VCaP (cell line): Measurements from ENCODE around the gene FABP7.

Experiments used
- H3K27ac ChIP-seq: fragments of 450-650 bp; 2 replicates; pipeline ENCODE4 v1.5.1; 2017
- TF ChIP-seq, protein P1 (sequence below): fragments of 450-650 bp; conservative IDR thresholded peaks from 2 replicates; pipeline ENCODE4 v1.5.1; 2017; ENCODE audit warnings: mild to moderate bottlenecking, moderate library complexity

FABP7 gene

GRCh38 chr6:122751326-122751725 is 28.2 kb upstream of the FABP7 start:
- TF ChIP-seq, protein P1, sequence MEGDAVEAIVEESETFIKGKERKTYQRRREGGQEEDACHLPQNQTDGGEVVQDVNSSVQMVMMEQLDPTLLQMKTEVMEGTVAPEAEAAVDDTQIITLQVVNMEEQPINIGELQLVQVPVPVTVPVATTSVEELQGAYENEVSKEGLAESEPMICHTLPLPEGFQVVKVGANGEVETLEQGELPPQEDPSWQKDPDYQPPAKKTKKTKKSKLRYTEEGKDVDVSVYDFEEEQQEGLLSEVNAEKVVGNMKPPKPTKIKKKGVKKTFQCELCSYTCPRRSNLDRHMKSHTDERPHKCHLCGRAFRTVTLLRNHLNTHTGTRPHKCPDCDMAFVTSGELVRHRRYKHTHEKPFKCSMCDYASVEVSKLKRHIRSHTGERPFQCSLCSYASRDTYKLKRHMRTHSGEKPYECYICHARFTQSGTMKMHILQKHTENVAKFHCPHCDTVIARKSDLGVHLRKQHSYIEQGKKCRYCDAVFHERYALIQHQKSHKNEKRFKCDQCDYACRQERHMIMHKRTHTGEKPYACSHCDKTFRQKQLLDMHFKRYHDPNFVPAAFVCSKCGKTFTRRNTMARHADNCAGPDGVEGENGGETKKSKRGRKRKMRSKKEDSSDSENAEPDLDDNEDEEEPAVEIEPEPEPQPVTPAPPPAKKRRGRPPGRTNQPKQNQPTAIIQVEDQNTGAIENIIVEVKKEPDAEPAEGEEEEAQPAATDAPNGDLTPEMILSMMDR: no peak
- H3K27ac ChIP-seq: no peak overlapping the region

GRCh38 chr6:122752459-122752858 is 27.1 kb upstream of the FABP7 start:
- TF ChIP-seq, protein P1: no peak
- H3K27ac ChIP-seq: no peak overlapping the region

DNA sequence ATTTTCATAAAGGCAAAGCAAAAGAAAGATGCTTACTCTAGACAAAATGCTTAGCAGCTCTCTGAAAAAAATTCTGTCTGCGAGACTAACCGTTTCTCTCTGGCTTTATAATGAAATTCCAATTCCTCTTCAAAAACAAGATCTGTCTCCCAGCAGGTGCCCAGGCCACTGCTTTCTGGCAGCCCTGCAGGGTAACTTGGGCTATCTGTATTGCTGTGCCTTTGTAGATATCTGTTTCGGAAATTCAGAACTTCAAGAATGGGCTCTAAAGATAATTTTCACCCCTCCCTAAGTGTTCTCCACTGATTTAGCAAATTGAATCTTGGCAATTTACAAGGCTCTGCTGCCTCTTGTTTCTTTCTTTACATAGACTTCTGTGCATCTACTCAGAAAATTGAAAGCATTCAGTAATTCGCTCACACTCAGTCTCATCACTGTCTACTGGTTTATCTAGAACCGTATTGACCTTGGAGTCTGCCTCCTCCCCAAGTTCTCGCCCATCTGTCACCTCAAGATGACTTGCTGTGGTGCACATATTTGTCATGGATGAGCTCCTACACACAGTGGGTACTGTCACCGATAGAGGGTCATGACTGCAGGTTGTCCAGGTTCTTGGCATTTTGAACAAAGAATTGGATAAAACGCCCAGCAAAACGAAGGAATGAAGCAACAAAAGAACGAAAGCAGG is 26.4 kb upstream of the FABP7 start:
- TF ChIP-seq, protein P1: no peak
- no peak overlapping the region for H3K27ac ChIP-seq

- TF ChIP-seq, protein P1: no peak
- no peak overlapping the region for H3K27ac ChIP-seq
These were observed 25.8 kb upstream of the FABP7 start for GRCh38 chr6:122753688-122754056.

GRCh38 chr6:122754191-122754731 is 25.3 kb upstream of the FABP7 start:
- TF ChIP-seq, protein P1: no peak

GRCh38 chr6:122755901-122756300 is 23.6 kb upstream of the FABP7 start:
- TF ChIP-seq, protein P1: no peak
- H3K27ac ChIP-seq: no peak overlapping the region

More at GRCh38 chr6:122754191-122754731, 25.3 kb upstream of the FABP7 start:
- H3K27ac ChIP-seq: no peak overlapping the region

- H3K27ac ChIP-seq: no peak overlapping the region
- TF ChIP-seq, protein P1: no peak
These were observed 20.6 kb upstream of the FABP7 start for GRCh38 chr6:122758927-122759334.
